ENCODE data around the gene CHRM1. TPM values are rescaled to one million over a fixed set of nuclear protein-coding genes. Genes with fewer than 3 reads are reported as not detected.

CHRM1 gene
- total RNA-seq, 1 experiment from 2014 or later = 0.41 TPM

- Histone ChIP-seq H3K4me1 (ENCODE audit: insufficient read depth, low read length, poor library complexity, severe bottlenecking) (peaks cover 3% of the 10 kb centered on the region), H3K9me3 (ENCODE audit: low read depth, low read length, poor library complexity, severe bottlenecking) (no peaks in the 10 kb centered on the region), H3K4me3 (ENCODE audit: low read depth, low read length, poor library complexity, severe bottlenecking) (no peak overlapping the region), H3K36me3 (ENCODE audit: insufficient read depth, low read length, poor library complexity, severe bottlenecking) (no peaks in the 10 kb centered on the region), H3K27ac (ENCODE audit: low read depth, low read length, poor library complexity, severe bottlenecking) (no peak overlapping the region), H3K27me3 (replicated peaks; ENCODE audit: insufficient read depth, low read depth, low read length, poor library complexity) (no peaks in the 10 kb centered on the region)
- intact Hi-C loops (cut with micrococcal nuclease; ENCODE audit: unreplicated experiment) = no loop called here
- POLR2A ChIA-PET (ENCODE audit: low non-redundant PET) = interaction anchor here (0.7 kb wide), 1 partner anchor 41 kb away, joined by 3 read pairs; no protein-coding TSS in a partner anchor
- no peak for DNase-seq (ENCODE audit: low spot score)
- TF ChIP-seq, protein P1, sequence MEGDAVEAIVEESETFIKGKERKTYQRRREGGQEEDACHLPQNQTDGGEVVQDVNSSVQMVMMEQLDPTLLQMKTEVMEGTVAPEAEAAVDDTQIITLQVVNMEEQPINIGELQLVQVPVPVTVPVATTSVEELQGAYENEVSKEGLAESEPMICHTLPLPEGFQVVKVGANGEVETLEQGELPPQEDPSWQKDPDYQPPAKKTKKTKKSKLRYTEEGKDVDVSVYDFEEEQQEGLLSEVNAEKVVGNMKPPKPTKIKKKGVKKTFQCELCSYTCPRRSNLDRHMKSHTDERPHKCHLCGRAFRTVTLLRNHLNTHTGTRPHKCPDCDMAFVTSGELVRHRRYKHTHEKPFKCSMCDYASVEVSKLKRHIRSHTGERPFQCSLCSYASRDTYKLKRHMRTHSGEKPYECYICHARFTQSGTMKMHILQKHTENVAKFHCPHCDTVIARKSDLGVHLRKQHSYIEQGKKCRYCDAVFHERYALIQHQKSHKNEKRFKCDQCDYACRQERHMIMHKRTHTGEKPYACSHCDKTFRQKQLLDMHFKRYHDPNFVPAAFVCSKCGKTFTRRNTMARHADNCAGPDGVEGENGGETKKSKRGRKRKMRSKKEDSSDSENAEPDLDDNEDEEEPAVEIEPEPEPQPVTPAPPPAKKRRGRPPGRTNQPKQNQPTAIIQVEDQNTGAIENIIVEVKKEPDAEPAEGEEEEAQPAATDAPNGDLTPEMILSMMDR (conservative IDR thresholded peaks at IDR 0.05; ENCODE audit: low read depth, low read length) = no peak
- TF ChIP-seq EZH2 (IDR thresholded peaks at IDR 0.05; ENCODE audit: borderline replicate concordance, low read depth, low read length, poor library complexity, severe bottlenecking) = no peak
- BruUV-seq (replicated peaks) = no TSS peak
- CTCF ChIA-PET = interaction anchor here (0.5 kb wide), 1 partner anchor 519 kb away, joined by 3 read pairs; no protein-coding TSS in a partner anchor
These were observed 9.5 kb upstream of the CHRM1 start for GRCh38 chr11:62930666-62931065.

DNA sequence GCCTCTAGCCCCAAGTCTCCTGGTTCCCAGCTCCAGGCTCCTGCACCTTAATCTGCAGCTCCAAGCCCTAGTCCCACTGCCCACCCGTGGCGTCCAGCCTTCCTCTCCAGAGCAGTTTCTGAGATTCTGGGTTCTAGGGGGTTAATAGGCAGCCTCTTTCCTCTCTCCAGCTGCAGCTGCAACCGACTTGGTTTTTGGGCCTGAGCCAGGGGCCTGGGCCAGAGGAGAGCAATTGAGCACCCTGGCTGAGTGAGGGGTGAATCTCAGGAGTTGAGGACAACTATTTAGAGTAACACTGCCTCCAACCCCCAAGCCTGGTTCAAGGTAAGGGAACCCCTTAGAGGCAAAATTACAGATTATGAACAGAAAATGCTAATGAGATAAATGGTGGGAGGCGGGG is 9.0 kb upstream of the CHRM1 start:
- no peak for DNase-seq (ENCODE audit: low spot score)
- BruUV-seq (replicated peaks) = no TSS peak
- POLR2A ChIA-PET (ENCODE audit: low non-redundant PET) = interaction anchor here (0.5 kb wide), 1 partner anchor 29 kb away, joined by 3 read pairs; no protein-coding TSS in a partner anchor
- intact Hi-C loops (cut with micrococcal nuclease; ENCODE audit: unreplicated experiment) = no loop called here
- peaks cover 3% of the 10 kb centered on the region for H3K4me1 ChIP-seq (ENCODE audit: insufficient read depth, low read length, poor library complexity, severe bottlenecking)
- TF ChIP-seq EZH2 (IDR thresholded peaks at IDR 0.05; ENCODE audit: borderline replicate concordance, low read depth, low read length, poor library complexity, severe bottlenecking) = no peak
- TF ChIP-seq, protein P1 (conservative IDR thresholded peaks at IDR 0.05; ENCODE audit: low read depth, low read length) = no peak
- H3K27me3 ChIP-seq (replicated peaks; ENCODE audit: insufficient read depth, low read depth, low read length, poor library complexity) = no peaks in the 10 kb centered on the region
- H3K4me3 ChIP-seq (ENCODE audit: low read depth, low read length, poor library complexity, severe bottlenecking) = no peak overlapping the region
- no peak overlapping the region for H3K27ac ChIP-seq (ENCODE audit: low read depth, low read length, poor library complexity, severe bottlenecking)
- no peaks in the 10 kb centered on the region for H3K36me3 ChIP-seq (ENCODE audit: insufficient read depth, low read length, poor library complexity, severe bottlenecking)
- CTCF ChIA-PET = no interaction called here
- H3K9me3 ChIP-seq (ENCODE audit: low read depth, low read length, poor library complexity, severe bottlenecking) = no peaks in the 10 kb centered on the region

DNA sequence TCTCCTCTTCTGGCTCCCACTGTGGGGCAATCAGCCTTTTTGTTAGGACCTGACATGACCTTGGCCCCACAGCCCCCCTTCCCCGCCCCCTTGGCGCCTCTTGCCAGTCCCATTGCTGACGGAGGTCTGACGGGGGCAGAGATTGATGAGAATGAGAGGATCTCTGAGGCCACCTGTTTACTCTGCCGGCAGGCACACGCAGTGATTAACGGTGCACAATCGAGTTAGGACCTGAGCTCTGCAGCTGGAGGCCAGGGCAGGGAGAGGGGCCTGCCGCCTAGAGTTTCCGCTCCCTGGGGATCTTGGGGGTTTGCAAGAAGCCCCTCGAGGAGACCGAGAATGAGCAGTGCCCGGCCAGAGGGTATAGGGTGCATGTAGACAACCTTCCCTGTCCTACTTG is 6.8 kb upstream of the CHRM1 start:
- Histone ChIP-seq H3K4me3 (ENCODE audit: low read depth, low read length, poor library complexity, severe bottlenecking) (no peak overlapping the region), H3K9me3 (ENCODE audit: low read depth, low read length, poor library complexity, severe bottlenecking) (no peaks in the 10 kb centered on the region), H3K27me3 (replicated peaks; ENCODE audit: insufficient read depth, low read depth, low read length, poor library complexity) (no peaks in the 10 kb centered on the region), H3K36me3 (ENCODE audit: insufficient read depth, low read length, poor library complexity, severe bottlenecking) (no peaks in the 10 kb centered on the region), H3K27ac (ENCODE audit: low read depth, low read length, poor library complexity, severe bottlenecking) (no peak overlapping the region), H3K4me1 (ENCODE audit: insufficient read depth, low read length, poor library complexity, severe bottlenecking) (peaks cover 12% of the 10 kb centered on the region)
- intact Hi-C loops (cut with micrococcal nuclease; ENCODE audit: unreplicated experiment) = no loop called here
- no TSS peak for BruUV-seq (replicated peaks)
- no peak for DNase-seq (ENCODE audit: low spot score)
- TF ChIP-seq, protein P1 (conservative IDR thresholded peaks at IDR 0.05; ENCODE audit: low read depth, low read length) = no peak
- no peak for TF ChIP-seq EZH2 (IDR thresholded peaks at IDR 0.05; ENCODE audit: borderline replicate concordance, low read depth, low read length, poor library complexity, severe bottlenecking)
- CTCF ChIA-PET = no interaction called here
- POLR2A ChIA-PET (ENCODE audit: low non-redundant PET) = no interaction called here
